A549 (cell line): ENCODE results near the gene UQCRH.

Experiments
- POLR2A ChIP-seq: IDR thresholded peaks from 2 replicates; pipeline ENCODE4 v1.6.1; 2012; ENCODE audit warnings: mild to moderate bottlenecking, low read length
- RAD21 ChIP-seq, 2 experiments: fragments of >200 bp in 1 of 2; sonication (Bioruptor Twin) in 1 of 2; formaldehyde crosslinking in 1 of 2; IDR thresholded peaks in 1 of 2; conservative IDR thresholded peaks in 1 of 2; 2 replicates in 1 of 2; 3 replicates in 1 of 2; pipeline ENCODE4 v1.6.1; 2012 to 2018; ENCODE audit warnings: inconsistent platforms in 1 of 2
- ZNF302 ChIP-seq: fragments of 250-450 bp; sonication (Bioruptor Pico); IDR thresholded peaks from 2 replicates; pipeline ENCODE4 v1.9.0; 2021; ENCODE audit warnings: inconsistent platforms, mild to moderate bottlenecking, moderate library complexity
- TF ChIP-seq, protein P1 (sequence below): fragments of >200 bp; sonication (Bioruptor Twin); formaldehyde crosslinking; IDR thresholded peaks from 3 replicates; pipeline ENCODE4 v1.5.1; 2016
- TF ChIP-seq, protein P2 (sequence below): IDR thresholded peaks from 2 replicates; pipeline ENCODE4 v1.6.1; 2012

DNA sequence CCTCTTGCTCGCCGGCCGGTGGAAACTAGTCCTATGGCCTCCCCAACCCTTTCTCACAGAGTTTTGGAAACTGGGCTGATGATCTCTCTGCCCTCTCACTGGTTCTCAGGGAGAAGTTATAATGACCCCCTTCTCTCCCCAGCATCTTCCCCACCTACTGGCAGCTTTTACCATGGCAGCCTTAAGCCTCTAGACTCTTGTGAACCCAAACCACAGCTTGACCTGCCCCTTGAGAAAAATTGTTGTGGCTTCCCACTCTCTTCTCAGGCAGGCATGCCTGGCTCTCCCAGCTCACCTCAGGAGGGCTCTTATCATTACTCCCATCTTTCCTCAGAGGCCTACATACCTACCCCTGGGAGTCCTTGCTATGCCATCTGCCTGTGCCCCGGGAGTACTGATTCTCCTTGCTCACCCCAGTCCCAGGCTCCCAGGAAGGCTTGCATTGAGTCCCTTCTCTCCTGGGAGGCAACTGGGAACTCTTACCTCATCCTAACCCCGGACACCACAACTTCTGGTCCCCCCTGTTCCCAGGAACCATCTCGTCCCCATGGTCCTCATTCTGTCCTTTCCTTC, 38.7 kb downstream of the UQCRH start:
- TF ChIP-seq POLR2A (no peak), RAD21 (conservative IDR thresholded peaks at IDR 0.05 in 1 of 2, IDR thresholded peaks at IDR 0.05 in 1 of 2) (no peak), ZNF302 (CRISPR knock-in tag) (no peak)
- TF ChIP-seq, protein P1, sequence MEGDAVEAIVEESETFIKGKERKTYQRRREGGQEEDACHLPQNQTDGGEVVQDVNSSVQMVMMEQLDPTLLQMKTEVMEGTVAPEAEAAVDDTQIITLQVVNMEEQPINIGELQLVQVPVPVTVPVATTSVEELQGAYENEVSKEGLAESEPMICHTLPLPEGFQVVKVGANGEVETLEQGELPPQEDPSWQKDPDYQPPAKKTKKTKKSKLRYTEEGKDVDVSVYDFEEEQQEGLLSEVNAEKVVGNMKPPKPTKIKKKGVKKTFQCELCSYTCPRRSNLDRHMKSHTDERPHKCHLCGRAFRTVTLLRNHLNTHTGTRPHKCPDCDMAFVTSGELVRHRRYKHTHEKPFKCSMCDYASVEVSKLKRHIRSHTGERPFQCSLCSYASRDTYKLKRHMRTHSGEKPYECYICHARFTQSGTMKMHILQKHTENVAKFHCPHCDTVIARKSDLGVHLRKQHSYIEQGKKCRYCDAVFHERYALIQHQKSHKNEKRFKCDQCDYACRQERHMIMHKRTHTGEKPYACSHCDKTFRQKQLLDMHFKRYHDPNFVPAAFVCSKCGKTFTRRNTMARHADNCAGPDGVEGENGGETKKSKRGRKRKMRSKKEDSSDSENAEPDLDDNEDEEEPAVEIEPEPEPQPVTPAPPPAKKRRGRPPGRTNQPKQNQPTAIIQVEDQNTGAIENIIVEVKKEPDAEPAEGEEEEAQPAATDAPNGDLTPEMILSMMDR = no peak
- TF ChIP-seq, protein P2, sequence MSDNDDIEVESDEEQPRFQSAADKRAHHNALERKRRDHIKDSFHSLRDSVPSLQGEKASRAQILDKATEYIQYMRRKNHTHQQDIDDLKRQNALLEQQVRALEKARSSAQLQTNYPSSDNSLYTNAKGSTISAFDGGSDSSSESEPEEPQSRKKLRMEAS = no peak
